Mesendoderm (in vitro differentiated cells): ENCODE measurements around the gene LRRK2.

Source experiments
- DNase-seq: peaks from one replicate; pipeline ENCODE4 v3.0.0; 2013
- H2AK5ac ChIP-seq: 2 replicates; pipeline ENCODE4 v1.6.1; 2013; ENCODE audit warnings: low read length, inconsistent platforms
- H2BK120ac ChIP-seq: 2 replicates; pipeline ENCODE4 v1.6.1; 2013; ENCODE audit warnings: low read depth, mild to moderate bottlenecking, low read length, moderate library complexity, mixed read lengths
- H2BK15ac ChIP-seq: replicated peaks from 2 replicates; pipeline ENCODE4 v1.6.1; 2013; ENCODE audit warnings: low read depth, mild to moderate bottlenecking, moderate library complexity
- H2BK5ac ChIP-seq: 2 replicates; pipeline ENCODE4 v1.6.1; 2013; ENCODE audit warnings: low read length, inconsistent platforms
- H3K18ac ChIP-seq: 2 replicates; pipeline ENCODE4 v1.6.1; 2013; ENCODE audit warnings: mild to moderate bottlenecking, low read length, mixed read lengths
- H3K23ac ChIP-seq: one replicate; pipeline ENCODE4 v1.6.1; 2013; ENCODE audit warnings: low read length
- H3K27ac ChIP-seq: 2 replicates; pipeline ENCODE4 v1.5.1; 2013; ENCODE audit warnings: low read depth, mild to moderate bottlenecking, inconsistent platforms, low read length, moderate library complexity
- H3K27me3 ChIP-seq: 2 replicates; pipeline ENCODE4 v1.6.1; 2013; ENCODE audit warnings: low read length, control low read depth, mild to moderate bottlenecking, inconsistent platforms; ENCODE audit not compliant: insufficient read depth, poor library complexity
- H3K36me3 ChIP-seq: 2 replicates; pipeline ENCODE4 v1.6.1; 2013; ENCODE audit warnings: low read length, inconsistent platforms; ENCODE audit not compliant: control insufficient read depth, insufficient read depth
- H3K4ac ChIP-seq: one replicate; pipeline ENCODE4 v1.6.1; 2013; ENCODE audit warnings: low read depth, mild to moderate bottlenecking, low read length, moderate library complexity
- H3K4me1 ChIP-seq: 2 replicates; pipeline ENCODE4 v1.6.1; 2013; ENCODE audit warnings: low read depth, low read length, inconsistent platforms; ENCODE audit not compliant: control insufficient read depth
- H3K4me2 ChIP-seq: 2 replicates; pipeline ENCODE4 v1.6.1; 2013; ENCODE audit warnings: low read length
- H3K4me3 ChIP-seq: 2 replicates; pipeline ENCODE4 v1.5.1; 2013; ENCODE audit warnings: mild to moderate bottlenecking, low read length
- H3K56ac ChIP-seq: one replicate; pipeline ENCODE4 v1.6.1; 2013; ENCODE audit warnings: low read length
- H3K79me1 ChIP-seq: 2 replicates; pipeline ENCODE4 v1.6.1; 2013; ENCODE audit warnings: low read length, inconsistent platforms
- H3K79me2 ChIP-seq: 2 replicates; pipeline ENCODE4 v1.6.1; 2013; ENCODE audit warnings: mild to moderate bottlenecking, low read length; ENCODE audit not compliant: control insufficient read depth, insufficient read depth
- H3K9ac ChIP-seq: 2 replicates; pipeline ENCODE4 v1.6.1; 2013; ENCODE audit warnings: low read length, inconsistent platforms
- H4K5ac ChIP-seq: one replicate; pipeline ENCODE4 v1.6.1; 2013; ENCODE audit warnings: low read length
- H4K8ac ChIP-seq: one replicate; pipeline ENCODE4 v1.6.1; 2013; ENCODE audit warnings: low read depth, mild to moderate bottlenecking, control low read depth, low read length, moderate library complexity
- WGBS: extraction: QIAGEN DNeasy Blood & Tissue Kit; methylation state at CpG from one replicate; pipeline ENCODE4 v1.1.7; 2013; ENCODE audit warnings: low lambda C conversion rate, missing lambda C conversion rate; ENCODE audit not compliant: insufficient coverage; ENCODE audit errors: extremely low coverage; 5-methylcytosine and 5-hydroxymethylcytosine counted together

The LRRK2 gene

DNA sequence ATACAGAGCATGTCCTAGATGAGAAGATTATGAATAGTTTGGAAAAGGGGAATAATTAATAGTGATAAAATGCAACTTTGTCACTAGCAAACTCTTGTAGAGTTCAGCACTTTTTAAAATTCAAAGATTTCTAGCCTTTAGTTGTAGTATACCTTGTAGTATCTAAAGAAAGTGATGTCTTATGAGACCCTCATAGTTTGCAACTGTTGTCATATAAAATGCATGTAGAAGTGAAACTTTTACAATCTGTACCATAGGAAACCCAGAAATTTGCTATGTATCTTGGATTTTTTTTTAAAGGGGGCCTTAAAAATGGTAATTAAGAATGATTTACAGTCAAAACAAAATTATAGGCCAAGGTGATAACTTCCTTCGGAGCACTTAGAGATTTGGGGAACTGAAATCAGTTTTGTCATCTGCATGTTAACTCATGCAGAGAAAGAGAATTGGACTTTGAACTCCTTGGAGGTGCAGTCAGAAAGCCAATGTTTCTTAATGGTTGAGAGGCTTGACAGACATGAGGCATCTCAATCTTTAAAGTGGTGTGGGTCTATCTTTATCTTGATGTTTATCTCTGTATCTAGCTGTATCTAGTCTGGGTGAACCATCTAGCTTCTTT is 1.3 kb downstream of the LRRK2 start:
- Histone ChIP-seq H3K4ac (no peak overlapping the region), H3K79me2 (no peaks in the 10 kb centered on the region), H3K9ac (no peak overlapping the region), H4K8ac (no peak overlapping the region), H2BK15ac (no peak overlapping the region), H3K79me1 (no peaks in the 10 kb centered on the region), H3K23ac (no peak overlapping the region), H3K36me3 (no peaks in the 10 kb centered on the region), H3K27ac (no peak overlapping the region), H3K18ac (no peak overlapping the region), H3K56ac (no peak overlapping the region), H2AK5ac (no peak overlapping the region), H2BK120ac (no peak overlapping the region), H3K4me1 (no peaks in the 10 kb centered on the region), H3K4me3 (no peak overlapping the region), H4K5ac (no peak overlapping the region), H3K27me3 (peaks cover 3% of the 10 kb centered on the region), H2BK5ac (no peak overlapping the region), H3K4me2 (no peak overlapping the region)
- WGBS: no CpG with 5 or more reads among the region's 1 CpG
- no peak for DNase-seq

DNA sequence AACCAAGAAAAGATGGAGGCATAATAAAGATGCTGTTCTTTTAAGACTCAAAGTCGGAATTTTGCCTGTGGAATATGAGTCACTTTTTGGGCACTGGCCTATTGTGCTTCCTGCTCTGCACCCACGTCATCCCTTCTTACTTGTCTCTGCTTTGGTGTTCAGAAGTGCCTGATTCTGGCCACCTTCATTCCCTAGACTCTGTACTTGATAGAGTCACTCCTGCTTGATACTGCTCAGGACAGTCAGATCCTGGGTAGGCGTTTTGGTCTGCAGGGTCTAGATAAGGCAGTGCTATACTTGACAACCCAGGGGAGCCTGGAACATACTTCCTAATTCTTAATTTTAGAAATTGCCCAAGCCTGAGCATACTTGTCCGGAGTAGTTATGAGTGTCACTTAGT is 1.9 kb downstream of the LRRK2 start:
- no peak overlapping the region for H2BK15ac ChIP-seq
- H2AK5ac ChIP-seq: no peak overlapping the region
- peaks cover 3% of the 10 kb centered on the region for H3K27me3 ChIP-seq
- no peak overlapping the region for H3K4ac ChIP-seq
- H3K4me3 ChIP-seq: no peak overlapping the region
- no peak overlapping the region for H3K9ac ChIP-seq
- DNase-seq: no peak
- no CpG with 5 or more reads among the region's 4 CpGs for WGBS
- H3K56ac ChIP-seq: no peak overlapping the region
- no peak overlapping the region for H2BK120ac ChIP-seq
- no peaks in the 10 kb centered on the region for H3K36me3 ChIP-seq
- no peak overlapping the region for H3K4me2 ChIP-seq
- no peaks in the 10 kb centered on the region for H3K79me1 ChIP-seq
- no peak overlapping the region for H3K27ac ChIP-seq
- H4K5ac ChIP-seq: no peak overlapping the region
- H3K79me2 ChIP-seq: no peaks in the 10 kb centered on the region
- no peak overlapping the region for H4K8ac ChIP-seq
- no peak overlapping the region for H3K18ac ChIP-seq
- no peaks in the 10 kb centered on the region for H3K4me1 ChIP-seq
- no peak overlapping the region for H2BK5ac ChIP-seq
- no peak overlapping the region for H3K23ac ChIP-seq

DNA sequence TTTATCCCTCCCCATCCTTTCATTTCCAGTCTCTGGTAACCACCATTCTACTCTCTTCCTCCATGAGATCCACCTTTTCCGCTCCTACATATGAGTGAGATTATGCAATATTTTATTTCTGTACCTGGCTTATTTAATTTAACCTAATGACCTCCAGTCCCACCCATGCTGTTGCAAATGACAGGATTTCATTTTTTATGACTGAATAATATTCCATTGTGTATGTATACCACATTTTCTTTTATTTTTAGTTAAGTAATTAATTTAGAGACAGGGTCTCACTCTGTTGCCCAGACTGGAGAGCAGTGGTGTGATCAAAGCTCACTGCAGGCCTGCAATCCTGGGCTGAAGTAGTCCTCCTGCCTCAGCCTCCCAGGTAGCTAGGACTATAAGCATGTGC is 2.6 kb downstream of the LRRK2 start:
- Histone ChIP-seq H4K5ac (no peak overlapping the region), H2BK120ac (no peak overlapping the region), H3K4ac (no peak overlapping the region), H3K23ac (no peak overlapping the region), H3K36me3 (no peaks in the 10 kb centered on the region), H3K27me3 (peaks cover 3% of the 10 kb centered on the region), H3K4me2 (no peak overlapping the region), H4K8ac (no peak overlapping the region), H2AK5ac (no peak overlapping the region), H3K79me1 (no peaks in the 10 kb centered on the region), H3K18ac (no peak overlapping the region), H3K56ac (no peak overlapping the region), H3K27ac (no peak overlapping the region), H3K4me1 (no peaks in the 10 kb centered on the region), H3K79me2 (no peaks in the 10 kb centered on the region), H2BK15ac (no peak overlapping the region), H3K4me3 (no peak overlapping the region), H3K9ac (no peak overlapping the region), H2BK5ac (no peak overlapping the region)
- DNase-seq: no peak
- no CpG with 5 or more reads among the region's 1 CpG for WGBS

DNA sequence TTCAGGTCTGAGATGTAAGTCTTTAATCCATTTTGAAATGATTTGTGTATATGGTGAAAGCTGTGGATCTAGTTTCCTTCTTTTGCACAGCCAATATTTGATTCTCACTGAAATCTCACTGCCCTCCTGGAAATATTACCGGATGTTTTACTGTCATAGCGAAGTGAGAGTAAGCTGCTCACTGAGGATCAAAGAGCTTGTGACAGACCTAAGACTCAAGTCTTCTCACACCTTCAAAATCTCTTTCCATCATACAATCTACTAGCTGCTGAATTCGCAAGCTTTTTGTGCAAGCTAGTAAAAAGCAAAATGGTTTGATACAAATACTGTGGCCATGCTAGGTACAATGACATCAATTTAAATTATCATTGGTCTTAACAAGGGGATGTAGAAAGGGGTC is 3.9 kb downstream of the LRRK2 start:
- no peaks in the 10 kb centered on the region for H3K4me1 ChIP-seq
- no peak overlapping the region for H3K56ac ChIP-seq
- H3K27me3 ChIP-seq: peaks cover 3% of the 10 kb centered on the region
- H2BK15ac ChIP-seq: no peak overlapping the region
- no peak overlapping the region for H3K18ac ChIP-seq
- no peak overlapping the region for H3K4me2 ChIP-seq
- no CpG with 5 or more reads among the region's 3 CpGs for WGBS
- H2BK5ac ChIP-seq: no peak overlapping the region
- H3K79me2 ChIP-seq: no peaks in the 10 kb centered on the region
- H3K4ac ChIP-seq: no peak overlapping the region
- H3K79me1 ChIP-seq: no peaks in the 10 kb centered on the region
- H4K5ac ChIP-seq: no peak overlapping the region
- no peaks in the 10 kb centered on the region for H3K36me3 ChIP-seq
- H3K23ac ChIP-seq: no peak overlapping the region
- no peak overlapping the region for H3K9ac ChIP-seq
- no peak overlapping the region for H4K8ac ChIP-seq
- DNase-seq: no peak
- no peak overlapping the region for H2AK5ac ChIP-seq
- H2BK120ac ChIP-seq: no peak overlapping the region
- H3K4me3 ChIP-seq: no peak overlapping the region
- no peak overlapping the region for H3K27ac ChIP-seq

GRCh38 chr12:40229690-40230651 is 5.2 kb downstream of the LRRK2 start:
- H2AK5ac ChIP-seq: no peak overlapping the region
- no peaks in the 10 kb centered on the region for H3K27me3 ChIP-seq
- H3K4me3 ChIP-seq: no peak overlapping the region
- H3K79me2 ChIP-seq: no peaks in the 10 kb centered on the region
- DNase-seq: no peak
- H3K4ac ChIP-seq: no peak overlapping the region
- no peak overlapping the region for H3K27ac ChIP-seq
- no CpG with 5 or more reads among the region's 10 CpGs for WGBS
- H3K18ac ChIP-seq: no peak overlapping the region
- no peak overlapping the region for H4K8ac ChIP-seq
- no peak overlapping the region for H2BK120ac ChIP-seq
- H3K4me2 ChIP-seq: no peak overlapping the region
- H3K56ac ChIP-seq: no peak overlapping the region
- H4K5ac ChIP-seq: no peak overlapping the region
- H3K36me3 ChIP-seq: no peaks in the 10 kb centered on the region
- no peaks in the 10 kb centered on the region for H3K4me1 ChIP-seq
- no peak overlapping the region for H2BK5ac ChIP-seq
- H3K79me1 ChIP-seq: no peaks in the 10 kb centered on the region
- H3K9ac ChIP-seq: no peak overlapping the region
- H2BK15ac ChIP-seq: no peak overlapping the region
- H3K23ac ChIP-seq: no peak overlapping the region
